Activated CD4-positive, alpha-beta T cell treated with anti-CD3 and anti-CD28 coated beads, Interleukin-2, Interleukin-6, amounts not matched to agents 100 ng/mL and 50 ng/mL, durations not matched to agents 16 hours and 8 hours (primary cell): ENCODE measurements around the gene TECTB.
"Not testable (repeated sequence)": the region's sequence is repeated elsewhere in the genome, so short reads cannot be mapped to it uniquely, and the experiment has no call there.

ENCODE experiments used
- DNase-seq: peaks from one replicate; pipeline ENCODE4 v3.0.0-alpha.2; 2020

Gene TECTB

DNA sequence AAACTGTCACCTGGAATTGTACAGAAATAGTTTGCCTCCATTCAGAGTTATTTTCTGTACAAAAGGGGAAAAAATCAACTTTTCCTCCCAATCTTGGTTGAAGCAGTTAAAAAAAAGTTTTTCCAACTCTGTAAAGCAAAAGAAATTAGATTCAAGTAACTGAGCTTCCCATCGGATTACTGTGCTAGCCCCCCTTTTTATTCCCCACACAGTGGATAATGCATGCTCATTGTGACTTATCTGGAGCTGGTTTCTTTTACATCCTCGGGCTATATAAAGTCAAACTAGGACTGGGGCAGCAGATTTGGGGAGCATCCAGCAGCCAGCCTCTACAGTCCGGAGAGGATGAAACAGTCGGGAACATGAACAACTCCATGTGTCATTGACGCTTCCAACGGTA lies at the start of gene TECTB:
Gene TECTB (plus strand): TSS at position 301 of the 400 bp plus-strand sequence. CDS start 335 bp downstream, outside the sequence.
- DNase-seq = no peak

DNA sequence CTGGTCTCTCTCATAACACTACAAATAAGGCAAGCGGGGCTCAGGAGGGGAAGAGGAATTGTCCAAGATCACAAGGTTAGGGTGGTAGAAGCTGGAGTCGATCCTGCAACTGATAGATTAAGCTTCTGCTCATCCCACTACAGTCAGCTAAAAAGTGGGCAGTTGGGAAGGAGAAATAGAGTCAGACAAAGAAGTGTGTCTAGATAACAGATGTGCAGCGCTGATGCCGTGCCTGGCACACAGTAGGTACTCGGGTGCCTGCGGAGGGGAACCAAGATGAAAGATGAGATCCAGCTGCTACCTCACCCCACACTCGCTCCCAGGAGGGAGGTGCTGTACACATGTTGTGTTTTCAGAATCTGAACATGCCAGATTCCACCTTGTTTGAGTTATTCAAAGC lies 48.1 kb upstream of the TECTB start:
- no peak for DNase-seq

DNA sequence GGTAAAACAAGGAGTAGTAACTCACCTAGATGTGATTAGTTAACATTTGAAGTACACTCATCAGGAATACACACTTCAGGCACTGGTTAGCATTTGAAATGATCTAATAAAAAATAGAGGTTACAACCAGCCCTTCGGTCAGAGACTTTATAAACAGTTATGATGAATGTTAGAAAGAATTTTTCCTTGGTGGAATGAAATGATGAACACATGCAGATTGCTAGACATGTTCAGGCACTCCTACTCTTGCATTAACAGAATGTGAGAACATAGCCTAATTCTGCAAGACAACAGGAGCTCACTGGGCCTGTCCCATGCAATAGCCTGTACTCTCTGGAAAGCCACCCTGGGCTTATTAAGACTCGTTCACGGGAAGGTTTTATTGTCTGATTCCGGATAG lies 47.3 kb upstream of the TECTB start:
- DNase-seq = no peak

DNA sequence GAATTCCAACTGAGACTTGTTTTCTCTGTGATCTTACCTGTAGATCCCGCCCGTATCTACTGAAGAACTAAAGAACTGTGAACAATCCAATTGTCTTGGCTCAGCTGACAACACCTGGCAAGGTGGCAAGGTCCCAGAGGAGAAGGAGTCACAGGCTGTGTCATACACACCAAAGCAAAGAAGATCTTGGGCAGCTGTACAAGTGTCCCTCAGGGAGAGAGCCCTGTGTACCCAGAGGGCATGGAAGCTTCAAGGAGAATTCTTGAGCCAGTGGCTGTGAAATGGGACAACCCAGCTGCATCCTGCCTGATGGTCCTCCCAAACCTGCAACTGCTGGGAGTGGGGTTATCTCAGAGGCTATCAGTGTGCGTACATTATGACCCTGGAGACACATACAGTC lies 46.7 kb upstream of the TECTB start:
- DNase-seq = no peak

DNA sequence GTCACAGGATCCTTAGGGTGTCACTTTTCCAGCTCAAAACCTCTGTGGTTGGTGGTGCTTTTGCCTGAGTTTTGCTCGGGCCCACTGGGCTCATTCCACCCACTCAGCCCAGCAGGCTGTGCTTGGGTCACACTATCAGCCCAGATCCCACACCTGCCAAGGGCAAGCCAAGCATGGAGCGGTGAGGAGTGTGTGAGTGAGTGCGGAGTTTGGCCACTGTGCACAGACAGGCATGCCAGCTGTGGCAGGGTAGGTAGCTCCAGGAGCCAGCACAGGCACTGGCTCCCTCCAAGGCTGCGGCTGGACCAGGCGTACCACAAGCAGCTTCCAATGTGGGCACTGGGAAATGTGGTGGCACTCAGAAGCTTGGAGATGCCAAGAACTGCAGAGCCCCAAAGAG lies 43.9 kb upstream of the TECTB start:
- DNase-seq = no peak

DNA sequence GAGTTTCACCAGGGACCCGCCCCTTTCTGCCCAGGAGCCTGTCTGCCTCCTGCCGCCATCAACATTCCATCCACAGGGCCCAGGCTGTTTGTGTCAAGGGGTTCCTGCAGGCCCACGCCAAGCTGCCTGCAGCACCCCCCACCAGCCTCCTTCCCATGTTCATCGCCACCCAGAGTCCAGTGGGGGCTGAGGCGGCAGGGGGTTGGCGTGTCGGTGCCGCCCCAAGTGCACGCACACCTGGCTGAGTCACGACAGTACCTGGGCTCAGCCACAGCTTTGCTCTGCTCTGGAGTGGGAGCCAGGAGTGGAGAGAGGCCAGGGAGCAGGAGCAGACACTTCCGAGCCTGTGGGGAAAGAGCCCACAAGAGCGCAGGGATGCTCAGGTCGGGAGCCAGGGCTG lies 42.8 kb upstream of the TECTB start:
- no peak for DNase-seq

DNA sequence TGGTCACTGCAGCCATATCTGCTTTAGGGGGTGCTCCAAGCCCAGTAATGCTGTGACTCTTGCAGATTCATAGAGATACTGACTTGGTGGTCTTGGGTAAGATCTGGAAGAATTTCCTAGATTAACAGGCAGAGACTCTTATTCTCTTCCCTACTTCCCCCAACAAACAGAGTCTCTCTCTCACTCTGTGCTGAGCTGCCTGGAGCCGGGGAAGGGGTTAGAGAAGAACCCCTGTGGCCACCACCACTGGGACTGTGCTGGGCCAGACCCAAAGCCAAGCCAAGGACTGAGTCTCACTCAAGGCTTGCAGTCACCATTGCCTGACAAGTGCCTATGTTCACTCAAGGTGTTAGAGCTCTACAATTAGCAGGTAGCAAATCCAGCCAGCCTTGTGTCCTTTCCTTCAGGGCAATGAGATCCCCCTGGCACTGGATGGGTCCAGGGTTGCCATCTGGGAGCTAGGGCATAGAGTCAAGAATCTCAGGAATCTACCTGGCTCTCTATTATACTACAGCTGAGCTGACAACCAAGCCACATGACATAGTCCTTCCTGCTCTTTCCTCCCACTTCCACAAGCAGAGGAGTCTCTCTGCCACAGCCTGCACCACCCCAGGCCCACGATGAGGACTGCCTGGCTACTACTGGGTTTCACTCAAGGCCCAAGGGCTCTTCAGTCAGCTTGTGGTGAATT lies 41.4 kb upstream of the TECTB start:
- DNase-seq = no peak

DNA sequence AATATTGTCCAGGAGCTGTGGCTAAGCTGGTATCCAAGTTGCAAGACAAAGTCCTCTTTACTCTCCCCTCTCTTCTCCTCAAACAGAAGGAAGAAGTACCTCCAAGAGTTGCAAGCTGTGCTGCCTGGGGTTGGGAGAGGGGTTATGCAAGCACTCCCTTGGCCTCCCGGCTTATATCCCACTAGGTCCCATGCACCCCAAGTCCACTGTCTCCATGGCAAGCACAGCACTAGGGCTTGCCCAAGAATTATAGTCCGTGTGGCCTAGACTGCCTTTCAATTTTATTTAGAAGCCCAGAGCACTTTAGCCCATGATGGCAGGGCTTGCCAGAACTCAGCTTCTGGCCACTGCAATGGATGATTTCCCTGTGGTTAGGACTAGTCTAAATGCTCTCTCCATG lies 40.4 kb upstream of the TECTB start:
- no peak for DNase-seq

DNA sequence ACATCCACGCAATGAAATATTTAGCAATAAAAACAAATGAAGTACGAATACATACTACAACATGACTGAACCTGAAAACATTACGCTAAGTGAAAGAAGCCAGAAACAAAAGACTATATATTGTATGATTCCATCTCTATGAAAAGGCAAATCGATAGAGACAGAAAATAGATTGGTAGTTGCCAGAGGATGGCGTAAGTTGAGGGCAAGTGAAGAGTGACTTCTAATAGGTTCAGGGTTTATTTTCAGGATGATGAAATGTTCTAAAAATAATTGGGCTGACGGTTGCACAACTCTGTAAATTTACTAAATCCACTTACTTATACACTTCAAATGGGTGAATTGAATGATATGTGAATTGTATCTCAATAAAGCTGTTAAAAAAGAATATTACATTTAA lies 39.5 kb upstream of the TECTB start:
- DNase-seq = no peak

DNA sequence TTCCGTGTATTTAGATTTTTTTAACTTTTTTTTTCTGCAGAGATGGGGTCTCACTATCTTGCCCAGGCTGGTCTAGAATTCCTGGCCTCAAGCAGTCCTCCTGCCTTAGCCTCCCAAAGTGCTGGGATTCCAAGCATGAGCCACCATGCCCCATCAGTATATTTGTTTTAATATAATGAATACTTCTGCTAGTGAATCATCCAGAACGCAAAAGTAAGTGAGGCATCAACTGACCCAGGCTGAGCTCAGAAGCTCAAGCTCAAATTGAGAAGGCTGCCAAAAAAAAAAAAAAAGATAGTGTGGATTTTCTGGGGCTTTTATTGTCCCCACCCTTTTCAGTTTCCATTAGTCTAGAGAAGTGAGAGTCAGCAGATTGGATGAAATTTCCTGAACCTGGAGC lies 39.0 kb upstream of the TECTB start:
- no peak for DNase-seq

DNA sequence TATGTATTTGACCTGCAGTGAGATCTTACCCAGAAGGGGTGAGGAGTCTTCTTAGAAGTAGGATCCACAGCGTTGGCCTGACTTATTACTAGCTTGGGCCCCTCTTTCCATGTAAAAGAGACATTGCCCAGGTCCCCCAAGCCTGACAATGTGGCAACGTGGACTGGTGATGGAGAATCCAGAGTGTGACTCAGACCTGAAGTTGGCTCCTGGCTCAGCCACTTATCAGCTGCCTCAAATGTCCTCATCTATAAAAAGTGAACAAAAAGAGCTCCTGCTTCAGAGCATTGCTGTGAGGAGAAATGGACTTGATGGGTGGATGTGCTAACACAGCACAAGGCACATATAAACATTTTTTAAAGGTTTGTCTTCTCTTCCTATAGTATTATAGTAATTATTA lies 35.4 kb upstream of the TECTB start:
- DNase-seq = no peak

DNA sequence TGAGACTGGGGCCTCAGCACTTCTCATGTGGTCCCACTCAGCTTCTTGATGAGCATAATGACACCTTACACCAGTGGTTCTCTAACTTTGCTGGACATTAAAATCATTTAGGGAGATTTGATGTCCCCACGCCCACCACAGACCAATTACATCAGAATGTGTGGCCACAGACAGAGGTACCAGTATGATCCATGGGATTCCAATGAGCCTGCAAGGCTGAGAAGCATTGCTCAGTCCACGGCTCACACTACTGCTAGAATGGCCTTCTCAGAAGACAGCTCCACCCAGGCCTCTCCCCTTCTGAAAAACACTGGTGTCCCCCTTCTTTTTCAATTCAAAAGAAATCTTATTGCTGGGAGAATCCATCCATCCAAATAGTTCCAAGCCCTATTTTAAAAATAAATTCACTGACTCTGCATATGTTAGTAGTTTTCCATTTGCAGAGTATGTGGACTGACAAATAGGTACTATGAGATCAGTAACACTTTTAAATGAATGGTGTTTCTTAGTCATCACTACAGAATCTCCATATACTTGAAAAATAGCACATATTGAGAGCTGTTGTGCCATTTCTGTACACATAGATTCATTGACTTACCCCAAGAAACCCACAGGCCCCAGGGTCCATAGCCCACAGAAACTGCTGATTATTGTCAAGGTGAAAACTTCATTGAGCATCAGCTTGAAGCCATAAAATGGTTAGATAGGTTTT lies 34.5 kb upstream of the TECTB start:
- DNase-seq = no peak

DNA sequence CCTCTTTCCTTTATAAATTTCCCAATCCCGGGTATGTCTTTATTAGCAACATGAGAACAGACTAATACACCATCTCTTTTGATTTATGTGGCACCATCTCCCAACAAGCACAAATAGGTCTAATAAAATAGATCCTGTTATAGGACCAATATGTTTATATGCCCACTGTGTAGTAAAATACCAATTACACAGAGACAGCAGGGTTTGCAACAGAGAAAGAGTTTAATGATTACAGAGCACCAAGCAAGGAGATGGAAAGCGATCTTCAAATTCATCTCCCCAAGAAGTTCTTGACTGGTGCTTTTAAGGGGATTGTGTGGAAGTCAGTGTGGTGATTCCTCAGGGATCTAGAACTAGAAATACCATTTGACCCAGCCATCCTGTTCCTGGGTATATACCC lies 33.5 kb upstream of the TECTB start:
- DNase-seq = no peak

DNA sequence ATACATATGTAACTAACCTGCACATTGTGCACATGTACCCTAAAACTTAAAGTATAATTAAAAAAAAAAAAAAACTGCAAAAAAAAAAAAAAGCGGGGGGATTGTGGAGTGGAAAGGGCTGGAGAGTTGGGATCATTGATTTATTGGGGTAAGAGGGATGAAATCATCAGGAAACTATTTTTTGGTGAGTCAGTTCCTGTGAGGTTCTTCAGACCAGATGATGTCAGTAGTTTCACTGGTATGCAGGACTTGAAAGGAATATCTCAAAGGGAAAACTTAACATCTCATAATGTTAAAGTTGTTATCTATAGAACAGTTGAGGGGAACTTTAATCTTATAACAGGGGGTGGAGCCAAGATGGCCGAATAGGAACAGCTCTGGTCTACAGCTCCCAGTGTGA lies 32.6 kb upstream of the TECTB start:
- DNase-seq = no peak

DNA sequence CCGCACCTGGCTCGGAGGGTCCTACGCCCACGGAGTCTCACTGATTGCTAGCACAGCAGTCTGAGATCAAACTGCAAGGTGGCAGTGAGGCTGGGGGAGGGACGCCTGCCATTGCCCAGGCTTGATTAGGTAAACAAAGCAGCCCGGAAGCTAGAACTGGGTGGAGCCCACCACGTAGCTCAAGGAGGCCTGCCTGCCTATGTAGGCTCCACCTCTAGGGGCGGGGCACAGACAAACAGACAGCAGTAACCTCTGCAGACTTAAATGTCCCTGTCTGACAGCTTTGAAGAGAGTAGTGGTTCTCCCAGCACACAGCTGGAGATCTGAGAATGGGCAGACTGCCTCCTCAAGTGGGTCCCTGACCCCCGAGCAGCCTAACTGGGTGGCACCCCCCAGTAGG lies 32.0 kb upstream of the TECTB start:
- not testable (repeated sequence) for DNase-seq

DNA sequence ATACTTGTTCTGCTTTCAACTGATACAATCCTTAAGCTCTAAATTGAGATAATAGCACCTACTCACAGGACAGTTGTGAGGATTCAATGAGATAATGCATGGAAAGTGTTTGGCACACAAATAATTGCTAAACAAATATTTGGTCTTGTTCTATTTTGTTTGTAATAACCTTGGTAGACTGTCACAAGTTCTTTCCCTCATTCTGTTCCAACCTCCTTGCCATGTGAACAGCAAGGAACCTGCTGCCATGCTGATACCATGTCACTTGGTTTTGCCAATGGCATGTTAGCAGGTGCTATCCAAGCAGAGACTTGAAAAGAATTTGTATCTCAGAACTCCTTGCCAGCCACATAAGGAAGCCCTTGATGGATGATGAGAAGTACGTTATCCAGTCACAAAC lies 24.8 kb upstream of the TECTB start:
- no peak for DNase-seq

DNA sequence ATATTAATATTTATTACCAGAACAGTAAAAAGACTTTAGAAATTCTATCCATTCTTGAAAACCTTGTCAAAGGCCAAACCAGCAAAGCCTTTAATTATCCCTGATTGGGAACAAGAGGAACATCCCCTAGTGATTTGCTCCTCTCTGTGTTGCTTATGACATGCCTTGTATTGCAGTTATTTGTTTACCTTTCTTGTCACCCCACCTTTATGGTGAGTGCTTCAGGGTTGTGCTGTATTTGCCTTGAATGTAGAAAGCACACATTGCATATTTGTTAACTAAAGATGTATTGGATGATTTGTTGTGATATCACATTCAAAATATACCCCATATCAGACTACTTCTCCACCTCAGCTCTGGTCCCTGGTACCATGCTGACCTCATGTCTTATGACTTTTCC lies 23.5 kb upstream of the TECTB start:
- no peak for DNase-seq

DNA sequence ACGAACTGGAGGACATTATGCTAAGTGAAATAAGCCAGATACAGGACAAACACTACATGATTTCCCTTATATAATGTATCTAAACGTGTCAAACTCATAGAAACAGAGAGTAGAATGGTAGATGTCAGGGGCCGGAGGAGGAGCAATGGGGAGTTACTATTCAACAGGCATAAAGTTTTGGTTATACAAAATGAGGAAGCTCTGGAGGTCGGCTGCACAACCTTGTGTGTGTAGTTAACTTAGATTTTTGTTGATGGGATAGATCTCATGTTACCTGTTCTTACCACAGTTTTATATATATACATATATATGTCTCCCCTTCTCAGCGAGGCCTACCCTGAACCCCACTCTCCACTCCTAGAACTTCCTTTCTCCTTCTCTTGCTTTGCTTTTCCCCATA lies 22.4 kb upstream of the TECTB start:
- DNase-seq = no peak

DNA sequence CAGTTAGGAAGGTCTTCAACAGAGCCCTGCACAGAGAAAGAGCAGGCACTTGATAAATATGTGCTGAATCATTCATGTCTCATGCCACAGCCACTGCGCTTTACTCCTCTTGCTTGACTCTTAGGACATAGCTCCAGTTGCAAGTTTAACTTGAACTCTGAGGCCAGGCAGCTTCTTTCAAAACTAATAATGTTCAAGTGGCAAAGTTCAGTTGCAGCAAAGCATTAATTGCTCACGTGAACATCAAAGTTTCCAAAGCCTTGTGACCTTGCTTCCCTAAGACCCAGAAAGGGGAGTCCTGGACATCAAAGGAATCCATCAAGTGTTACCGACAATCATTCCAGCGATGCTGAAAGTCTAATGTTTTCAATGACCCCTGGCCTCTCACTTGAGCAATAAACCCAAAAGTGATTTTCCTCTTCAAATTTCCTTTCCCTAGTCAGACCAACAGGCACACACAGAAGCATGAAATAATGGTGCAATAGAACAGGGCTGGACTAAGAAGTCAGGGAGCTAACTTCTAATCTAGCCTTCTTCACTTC lies 21.8 kb upstream of the TECTB start:
- no peak for DNase-seq

DNA sequence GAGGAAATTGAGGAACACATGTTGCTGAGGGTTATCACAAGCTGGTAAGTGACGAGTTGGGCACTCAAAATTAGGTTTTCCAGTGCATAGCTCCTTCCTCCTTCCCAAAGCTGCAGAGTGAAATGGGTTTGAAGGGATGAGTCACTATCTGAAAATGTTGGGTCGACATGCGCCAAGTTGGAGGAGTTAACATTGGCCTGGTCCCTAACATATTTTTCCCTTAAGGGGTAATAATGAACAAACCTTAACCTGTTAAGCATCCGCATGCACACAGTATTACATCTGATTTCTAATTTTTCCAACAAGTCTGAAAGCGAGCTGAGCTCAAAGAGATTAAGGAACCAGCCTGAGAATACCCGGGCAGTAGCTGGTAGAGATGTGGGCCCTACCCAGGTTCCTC lies 20.7 kb upstream of the TECTB start:
- no peak for DNase-seq

DNA sequence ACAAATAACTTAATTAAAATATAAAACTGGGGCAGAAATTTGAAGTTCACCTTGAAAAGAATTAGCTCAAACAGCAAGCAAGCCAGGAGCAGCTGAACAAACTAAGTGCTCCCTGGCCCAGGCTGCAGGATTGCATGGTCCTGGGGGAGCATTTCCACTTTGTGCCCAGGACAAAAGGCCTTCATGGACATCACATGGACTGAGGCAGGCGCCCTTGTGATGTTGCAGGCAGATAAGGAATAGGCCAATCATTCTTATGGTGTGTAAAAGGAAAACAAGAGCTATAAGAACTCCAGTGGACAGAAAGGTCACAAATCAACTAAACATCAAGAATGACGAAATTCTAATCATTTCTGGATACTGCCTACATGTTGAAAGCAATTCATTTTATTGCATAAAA lies 17.5 kb upstream of the TECTB start:
- no peak for DNase-seq

DNA sequence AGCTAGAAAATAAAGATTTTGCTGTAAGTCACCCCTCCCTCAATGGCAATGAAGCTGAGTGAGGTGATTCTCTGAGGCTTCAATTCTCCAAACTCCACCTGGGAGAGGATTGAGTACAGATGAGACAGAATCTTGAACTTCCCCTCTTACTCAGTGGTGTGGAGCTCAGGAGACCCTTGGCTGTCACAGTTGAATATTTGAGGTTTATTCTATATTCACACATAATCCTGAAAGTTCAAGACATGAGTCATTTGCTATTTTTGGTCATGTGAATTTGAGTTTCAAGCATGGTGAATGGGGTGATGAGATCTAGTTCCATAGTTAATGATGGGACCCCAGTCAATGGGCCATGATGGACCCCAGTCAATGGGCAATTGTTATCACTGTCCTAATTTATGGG lies 13.9 kb upstream of the TECTB start:
- no peak for DNase-seq

DNA sequence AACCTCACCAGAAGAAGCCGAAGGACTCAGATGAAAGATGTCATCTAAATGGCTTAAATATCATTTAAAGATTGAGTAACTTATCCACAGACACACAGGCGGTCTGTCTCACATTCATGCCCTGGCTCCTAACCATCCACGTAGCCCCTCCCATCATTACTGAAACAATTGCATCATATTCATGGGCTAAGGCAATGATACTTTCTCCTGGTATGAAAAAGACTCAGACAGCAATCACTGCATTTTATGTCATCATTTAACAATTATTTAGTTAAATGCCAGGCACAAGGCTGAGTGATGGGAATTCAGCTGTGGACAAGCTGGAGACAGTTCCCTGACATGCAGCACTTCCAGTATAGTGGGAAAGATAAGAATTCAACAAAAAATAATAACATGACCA lies 11.2 kb upstream of the TECTB start:
- no peak for DNase-seq

DNA sequence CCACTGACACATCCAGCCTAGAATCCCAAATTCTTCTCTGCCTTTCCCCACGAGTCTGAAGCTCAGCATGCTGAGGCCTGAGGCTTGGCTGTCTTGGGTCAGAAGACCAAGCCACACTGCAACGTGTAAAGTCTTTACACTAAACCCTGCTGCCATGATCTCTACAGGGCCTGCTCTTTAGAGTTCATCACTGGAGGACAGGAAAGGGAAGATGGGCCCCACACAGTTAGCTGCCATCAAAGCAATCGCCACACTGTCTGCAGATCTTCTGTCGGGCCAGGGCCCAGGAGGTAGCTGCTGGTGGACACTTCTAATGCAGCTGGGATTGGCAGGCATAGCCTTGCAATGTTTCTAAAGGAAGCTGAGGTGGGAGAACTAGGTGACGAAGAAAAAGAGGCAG lies 8.4 kb upstream of the TECTB start:
- DNase-seq = no peak
